GM19395 (cell line): Measurements from ENCODE around the gene SNRPB.

Source experiments
- ATAC-seq: cut with Tn5 transposase; IDR thresholded peaks from one replicate; pipeline ENCODE4 v1.9.1; 2021; ENCODE audit warnings: mild to moderate bottlenecking, moderate library complexity; ENCODE audit not compliant: unreplicated experiment

Gene SNRPB

GRCh38 chr20:2475850-2476741, 5.5 kb upstream of the SNRPB start:
- ATAC-seq, result no peak

DNA sequence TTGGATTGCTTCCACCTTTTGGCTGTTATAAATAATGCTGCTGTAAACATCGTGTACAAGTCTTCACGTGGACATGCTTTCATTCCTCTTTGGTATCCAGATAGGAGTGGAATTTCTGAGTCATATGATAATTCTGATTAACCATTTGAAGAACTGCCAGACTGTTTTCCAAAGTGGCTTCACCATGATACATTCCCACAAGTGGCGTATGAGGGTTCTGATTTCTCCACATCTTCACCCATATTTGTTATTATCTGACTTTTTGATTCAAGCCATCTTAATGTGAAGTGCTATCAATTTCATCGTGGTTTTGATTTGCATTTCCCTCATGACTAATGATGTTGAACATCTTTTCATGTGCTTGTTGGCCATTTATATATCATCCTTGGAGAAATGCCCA, 2.9 kb upstream of the SNRPB start:
- ATAC-seq, result no peak

DNA sequence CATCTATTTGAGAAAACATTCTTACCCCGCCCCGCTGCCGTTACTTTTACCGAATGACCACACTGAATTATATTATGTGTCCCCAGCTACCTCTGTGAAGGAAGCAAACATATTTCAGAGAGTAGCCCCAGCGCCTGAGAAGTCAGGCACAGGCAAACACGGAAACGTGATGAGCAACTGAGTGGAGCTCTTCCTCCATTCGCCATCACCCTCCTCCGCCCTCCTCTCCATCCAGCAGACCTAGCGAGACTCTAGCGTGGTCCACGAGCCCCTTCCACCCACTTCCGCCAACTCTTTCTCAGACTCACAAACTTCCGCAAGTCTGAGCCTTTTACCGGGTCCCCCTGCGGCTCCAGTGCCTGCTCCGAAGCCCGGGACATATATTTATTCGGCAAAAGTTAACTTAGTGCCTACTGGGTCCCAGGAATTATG, 582 bp downstream of the SNRPB start:
- peak; percentile 39 for ATAC-seq

DNA sequence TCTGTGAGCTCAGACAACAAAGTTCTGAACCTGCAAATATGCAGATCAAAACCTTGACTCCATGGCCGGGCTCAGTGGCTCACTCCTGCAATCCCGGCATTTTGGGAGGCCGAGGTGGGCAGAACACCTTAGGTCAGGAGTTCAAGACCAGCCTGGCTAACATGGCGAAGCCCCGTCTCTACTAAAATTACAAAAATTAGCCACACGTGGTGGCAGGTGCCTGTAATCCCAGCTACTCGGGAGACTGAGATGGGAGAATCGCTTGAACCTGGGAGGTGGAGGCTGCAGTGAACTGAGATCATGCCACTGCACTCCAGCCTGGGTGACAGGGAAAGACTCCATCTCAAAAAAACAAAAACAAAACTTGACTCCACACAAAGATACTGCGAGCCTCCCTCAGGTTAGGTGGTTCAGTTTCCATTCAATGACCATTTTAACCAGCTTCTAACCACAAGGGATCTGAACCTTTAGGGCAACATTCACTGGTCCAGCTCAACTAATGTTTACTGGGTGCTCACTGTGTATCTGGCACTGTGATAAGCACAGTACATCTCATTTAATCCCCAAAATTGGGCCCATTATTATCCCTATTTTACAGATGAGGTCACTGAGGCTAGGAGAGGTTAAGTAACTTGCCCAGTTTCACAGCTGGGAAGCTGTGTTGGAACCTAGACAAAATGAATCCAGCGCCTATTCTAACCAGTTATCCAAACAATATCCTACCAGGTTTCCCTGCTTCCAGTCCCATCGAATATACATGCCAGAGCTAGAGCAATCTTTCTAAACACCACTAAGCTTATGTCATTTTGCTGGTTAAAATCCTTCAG, 1.8 kb downstream of the SNRPB start:
- no peak for ATAC-seq

DNA sequence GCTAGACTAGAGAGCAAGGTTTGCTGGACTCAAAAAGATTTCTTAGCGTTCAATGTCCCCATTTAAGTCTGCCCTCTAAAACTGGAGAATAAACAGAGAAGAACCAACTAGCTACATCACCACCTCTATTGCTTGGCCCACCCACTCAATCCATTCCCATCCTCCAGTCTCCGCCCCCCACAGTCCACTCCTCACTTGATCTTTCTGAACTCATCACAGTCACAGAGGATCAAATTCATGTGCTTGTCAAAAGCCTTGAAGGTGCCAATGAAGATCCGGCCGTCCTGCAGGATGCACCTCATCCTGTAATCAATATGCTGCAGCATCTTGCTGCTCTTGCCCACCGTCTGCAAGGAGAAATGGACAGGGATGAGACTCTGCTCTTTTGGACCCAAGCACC, 3.2 kb downstream of the SNRPB start:
- no peak for ATAC-seq

- no peak for ATAC-seq
These were observed 5.5 kb downstream of the SNRPB start for GRCh38 chr20:2465100-2465499.

DNA sequence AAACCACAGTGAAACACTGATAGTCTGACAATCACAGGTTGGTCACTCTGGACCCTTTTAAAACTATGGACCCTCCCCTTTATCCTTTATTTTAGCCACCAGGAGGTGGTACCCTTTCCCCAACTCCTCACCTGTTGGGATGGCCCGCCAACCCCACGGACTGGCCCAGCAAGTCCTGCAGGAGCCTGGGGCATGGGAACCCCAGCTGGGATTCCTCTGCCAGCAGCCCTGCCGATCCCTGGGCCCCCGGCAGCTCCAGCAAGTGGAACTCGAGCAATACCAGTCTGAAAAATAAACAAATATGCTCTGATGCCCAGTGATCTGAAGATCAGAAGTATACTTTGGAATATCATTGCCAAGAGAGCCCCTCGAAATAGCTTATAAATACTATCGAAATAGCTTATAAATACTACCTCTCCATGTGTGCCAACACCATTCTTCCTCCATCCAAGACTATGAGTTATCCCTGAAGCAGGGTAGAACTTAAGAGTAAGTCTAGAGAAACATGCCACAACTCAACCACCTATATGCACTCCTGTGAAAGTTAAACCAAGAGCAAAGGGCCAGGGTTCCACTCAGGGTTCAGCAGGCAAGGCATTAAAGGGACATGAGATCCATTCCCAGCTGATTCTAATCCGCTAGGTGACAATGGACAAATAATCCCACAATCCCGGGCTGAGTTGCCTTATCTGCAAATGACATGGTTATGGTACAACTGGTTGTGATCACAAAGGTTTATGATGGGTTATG, 6.8 kb downstream of the SNRPB start:
- no peak for ATAC-seq

DNA sequence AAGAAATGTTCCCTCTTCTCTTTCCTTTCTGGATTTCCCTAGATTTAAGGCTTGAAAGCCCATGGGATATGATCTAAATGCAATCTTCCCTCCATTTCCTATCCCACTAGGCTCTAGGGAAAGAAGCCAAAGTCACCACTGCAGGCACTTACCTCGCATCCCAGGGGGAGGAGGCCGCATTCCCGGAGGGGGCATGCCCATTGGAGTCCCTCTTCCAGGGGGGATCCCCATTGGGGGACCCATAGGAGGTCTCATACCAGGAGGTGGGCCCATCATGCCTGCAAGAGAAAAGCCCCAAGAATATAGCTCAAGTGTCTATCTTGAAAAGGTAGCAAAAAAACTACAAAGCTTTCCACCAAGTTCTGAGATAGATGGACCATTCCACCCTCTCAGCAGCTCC, 8.1 kb downstream of the SNRPB start:
- no peak for ATAC-seq

GRCh38 chr20:2460752-2461424, 9.7 kb downstream of the SNRPB start:
- no peak for ATAC-seq

DNA sequence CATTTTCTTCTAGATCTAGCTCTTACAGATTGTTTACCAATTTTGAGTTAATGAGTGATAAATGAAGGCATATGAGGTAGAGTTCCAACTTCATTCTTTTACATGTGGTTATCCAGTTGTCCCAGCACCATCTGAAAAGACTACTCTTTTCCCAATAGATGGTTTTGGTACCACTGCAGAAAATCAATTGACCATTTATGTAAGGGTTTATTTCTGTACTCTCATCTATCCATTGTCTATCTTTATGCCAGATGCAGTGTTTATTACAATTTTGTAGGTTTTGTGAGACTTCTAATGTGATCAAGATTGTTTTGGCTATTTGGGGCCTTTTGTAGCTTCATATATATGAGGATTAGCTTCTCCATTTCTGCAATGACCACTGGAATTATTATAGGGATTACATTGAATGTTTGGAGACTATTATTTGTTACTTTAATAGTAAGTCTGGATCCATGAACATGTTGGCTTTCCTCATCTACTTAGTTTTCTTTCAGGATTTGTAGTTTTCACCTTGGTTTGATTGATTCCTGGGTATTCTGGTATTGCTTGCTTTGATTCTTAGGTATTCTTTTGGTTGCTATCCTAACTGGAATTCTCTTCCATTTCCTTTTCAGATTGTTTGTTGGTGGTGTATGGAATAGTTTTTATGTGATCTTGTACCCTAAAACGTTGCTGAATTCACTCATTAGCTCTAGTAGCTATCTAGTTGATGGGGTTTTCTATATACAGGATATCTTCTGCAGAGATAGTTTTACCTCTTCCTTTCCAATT, 10.4 kb downstream of the SNRPB start:
- ATAC-seq, result no peak

DNA sequence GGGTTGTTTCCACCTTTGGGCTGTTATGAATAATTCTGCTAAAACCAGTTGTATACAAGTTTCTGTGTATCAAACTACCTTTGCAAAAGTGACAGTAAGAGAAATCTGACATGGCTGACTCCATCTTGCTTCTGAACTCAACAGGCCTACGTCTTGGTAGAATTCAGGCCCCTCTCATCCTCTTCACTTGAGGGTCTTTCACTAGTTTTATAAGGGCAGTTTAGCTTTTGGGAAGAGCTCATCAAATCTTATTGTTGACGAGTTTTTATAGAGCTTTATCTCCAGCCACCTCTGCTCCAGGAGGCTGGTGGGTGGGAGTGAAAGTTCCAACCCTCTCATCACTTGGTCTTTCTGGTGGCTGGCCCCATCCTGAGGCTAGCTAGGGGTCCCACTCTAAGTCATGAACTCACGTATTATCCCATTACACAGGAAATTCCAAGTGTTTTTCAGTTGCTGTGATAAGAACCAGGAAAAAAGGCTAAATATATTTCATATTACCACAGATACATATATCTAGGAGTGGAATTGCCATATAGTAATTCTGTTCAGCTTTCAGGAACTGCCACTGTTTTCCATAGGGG, 11.6 kb downstream of the SNRPB start:
- ATAC-seq, result no peak

- no peak for ATAC-seq
These were observed 14.7 kb downstream of the SNRPB start for GRCh38 chr20:2455771-2456497.

- ATAC-seq, result no peak
These were observed 16.8 kb downstream of the SNRPB start for GRCh38 chr20:2453792-2454191.

GRCh38 chr20:2451939-2452732, 18.5 kb downstream of the SNRPB start:
- ATAC-seq, result peak; percentile 63

DNA sequence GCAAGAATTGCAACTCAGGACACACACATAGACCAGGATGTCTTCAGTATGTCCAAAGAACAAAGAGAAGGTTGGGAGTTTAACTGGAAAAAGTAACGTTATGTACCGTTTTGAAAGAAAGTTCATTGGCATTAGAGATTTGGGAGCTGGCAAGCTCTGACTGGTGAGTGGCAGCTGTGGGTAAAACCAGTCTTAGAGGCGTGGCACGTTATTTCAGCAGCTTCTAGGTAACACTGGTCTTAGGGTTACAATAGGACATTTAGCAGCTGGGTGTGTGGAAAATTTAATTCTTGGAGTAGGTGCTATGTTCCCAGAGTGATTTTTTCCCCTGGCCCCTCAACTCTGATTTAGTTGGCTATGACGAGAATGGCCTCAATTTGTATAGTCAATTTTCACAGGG, 19.2 kb downstream of the SNRPB start:
- ATAC-seq, result no peak

DNA sequence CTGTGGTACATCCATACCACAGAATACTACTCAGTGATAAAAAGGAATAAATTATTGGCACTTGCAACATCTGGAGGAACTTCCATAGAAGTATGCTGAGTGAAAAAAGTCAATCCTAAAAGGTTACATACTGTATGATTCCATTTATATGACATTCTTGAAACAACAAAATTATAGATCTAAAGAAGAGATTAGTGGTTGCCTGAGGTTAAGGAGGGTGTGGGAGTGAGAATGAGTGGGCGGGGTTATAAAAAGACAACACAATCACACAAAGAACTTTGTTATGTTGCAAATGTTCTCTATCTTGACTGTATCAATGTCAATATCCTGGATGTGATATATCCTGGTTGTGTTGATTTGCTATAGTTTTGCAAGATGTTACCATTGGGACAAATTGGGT, 21.2 kb downstream of the SNRPB start:
- no peak for ATAC-seq

DNA sequence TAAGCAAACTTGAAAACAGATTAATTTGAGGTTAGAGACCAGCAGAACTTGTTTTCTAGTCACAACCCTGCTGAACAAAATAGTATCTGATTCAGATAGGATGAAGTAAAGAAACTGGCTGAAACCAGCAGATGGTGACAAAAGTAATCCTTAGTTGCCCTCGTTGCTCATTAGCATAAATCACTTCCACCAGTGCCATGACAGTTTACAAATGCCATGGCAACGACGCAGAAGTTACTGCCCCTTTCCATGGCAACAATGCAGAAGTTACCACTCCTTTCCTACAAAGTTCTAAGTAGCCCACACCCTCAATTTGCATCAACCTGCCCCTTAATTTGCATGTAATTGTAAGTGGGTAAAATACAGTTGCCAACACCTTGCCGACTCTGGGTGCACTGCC, 23.7 kb downstream of the SNRPB start:
- ATAC-seq, result no peak

- no peak for ATAC-seq
These were observed 39.4 kb downstream of the SNRPB start for GRCh38 chr20:2431185-2431584.
